ENCODE results near the gene DMD. TPM values are rescaled to one million over a fixed set of nuclear protein-coding genes. Genes with fewer than 3 reads are reported as not detected.
A peak's percentile ranks its signal among the peaks of the same experiment; 100 is the strongest.

Gene DMD
- total and polyA plus RNA-seq, 5 experiments from 2014 or later = 0.26 to 0.91 TPM; not detected in 3

GRCh38 chrX:32598707-32599106 is 612.6 kb downstream of the DMD start:
- POLR2A ChIA-PET = no interaction called here
- ATAC-seq (no peak), DNase-seq (no peak)
- peaks cover 0 to 4% (median 0%) of the 10 kb centered on the region in 3 donors for H3K36me3 Mint-ChIP-seq
- no peak overlapping the region for H3K27ac Mint-ChIP-seq
- no peak overlapping the region for H3K4me3 Mint-ChIP-seq
- no peaks in the 10 kb centered on the region for H3K27me3 Mint-ChIP-seq
- peaks cover 0 to 7% (median 0%) of the 10 kb centered on the region in 9 donors for H3K9me3 Mint-ChIP-seq
- no peaks in the 10 kb centered on the region for H3K4me1 Mint-ChIP-seq

- no peaks in the 10 kb centered on the region for H3K4me1 Mint-ChIP-seq
- no peak overlapping the region for H3K27ac Mint-ChIP-seq
- POLR2A ChIA-PET = no interaction called here
- no peaks in the 10 kb centered on the region for H3K27me3 Mint-ChIP-seq
- H3K4me3 Mint-ChIP-seq = no peak overlapping the region
- peaks cover 0 to 4% (median 0%) of the 10 kb centered on the region in 9 donors for H3K9me3 Mint-ChIP-seq
- DNase-seq (no peak), ATAC-seq (no peak)
- H3K36me3 Mint-ChIP-seq = peaks cover 0 to 4% (median 0%) of the 10 kb centered on the region in 3 donors
These were observed 613.6 kb downstream of the DMD start for GRCh38 chrX:32597777-32598176.

- Mint-ChIP-seq H3K9me3 (peaks cover 0 to 10% (median 1%) of the 10 kb centered on the region in 9 donors), H3K4me3 (no peak overlapping the region), H3K4me1 (no peaks in the 10 kb centered on the region), H3K36me3 (peaks cover 0 to 4% (median 0%) of the 10 kb centered on the region in 3 donors), H3K27me3 (no peaks in the 10 kb centered on the region), H3K27ac (no peak overlapping the region)
- DNase-seq (no peak), ATAC-seq (no peak)
- POLR2A ChIA-PET = no interaction called here
These were observed 618.6 kb downstream of the DMD start for GRCh38 chrX:32592786-32593185.

- POLR2A ChIA-PET = no interaction called here
- ATAC-seq = no peak
- H3K27ac Mint-ChIP-seq = no peak overlapping the region
- H3K36me3 Mint-ChIP-seq = no peaks in the 10 kb centered on the region
- no peaks in the 10 kb centered on the region for H3K4me1 Mint-ChIP-seq
- no peaks in the 10 kb centered on the region for H3K27me3 Mint-ChIP-seq
- H3K9me3 Mint-ChIP-seq = peaks cover 0 to 10% (median 1%) of the 10 kb centered on the region in 9 donors
- DNase-seq = no peak
- H3K4me3 Mint-ChIP-seq = no peak overlapping the region
These were observed 619.8 kb downstream of the DMD start for GRCh38 chrX:32591589-32591988.

- no peak for ATAC-seq
- Mint-ChIP-seq H3K27me3 (no peaks in the 10 kb centered on the region), H3K27ac (no peak overlapping the region), H3K4me1 (no peaks in the 10 kb centered on the region), H3K9me3 (peaks cover 0 to 3% (median 0%) of the 10 kb centered on the region in 9 donors), H3K36me3 (no peaks in the 10 kb centered on the region), H3K4me3 (no peak overlapping the region)
- POLR2A ChIA-PET = no interaction called here
- DNase-seq = no peak
These were observed 628.6 kb downstream of the DMD start for GRCh38 chrX:32582729-32583128.

- ATAC-seq (no peak), DNase-seq (no peak)
- peaks cover 0 to 4% (median 0%) of the 10 kb centered on the region in 9 donors for H3K9me3 Mint-ChIP-seq
- no peak overlapping the region for H3K27ac Mint-ChIP-seq
- POLR2A ChIA-PET = no interaction called here
- H3K4me3 Mint-ChIP-seq = no peak overlapping the region
- H3K36me3 Mint-ChIP-seq = no peaks in the 10 kb centered on the region
- H3K4me1 Mint-ChIP-seq = no peaks in the 10 kb centered on the region
- no peaks in the 10 kb centered on the region for H3K27me3 Mint-ChIP-seq
These were observed 634.5 kb downstream of the DMD start for GRCh38 chrX:32576885-32577284.

- H3K4me3 Mint-ChIP-seq = no peak overlapping the region
- H3K27me3 Mint-ChIP-seq = no peaks in the 10 kb centered on the region
- no peaks in the 10 kb centered on the region for H3K36me3 Mint-ChIP-seq
- H3K9me3 Mint-ChIP-seq = peaks cover 0 to 11% (median 0%) of the 10 kb centered on the region in 9 donors
- no peak for ATAC-seq
- no peaks in the 10 kb centered on the region for H3K4me1 Mint-ChIP-seq
- POLR2A ChIA-PET = no interaction called here
- H3K27ac Mint-ChIP-seq = no peak overlapping the region
- no peak for DNase-seq
These were observed 638.7 kb downstream of the DMD start for GRCh38 chrX:32572644-32573043.

- Mint-ChIP-seq H3K36me3 (no peaks in the 10 kb centered on the region), H3K27me3 (no peaks in the 10 kb centered on the region), H3K4me3 (no peak overlapping the region), H3K27ac (peak overlapping the region in 2 of 10 donors; percentile 14 to 53), H3K9me3 (peaks cover 0 to 11% (median 0%) of the 10 kb centered on the region in 9 donors), H3K4me1 (no peaks in the 10 kb centered on the region)
- DNase-seq = no peak
- ATAC-seq = no peak
- POLR2A ChIA-PET = no interaction called here
These were observed 639.8 kb downstream of the DMD start for GRCh38 chrX:32571579-32571978.

GRCh38 chrX:32562261-32562660 is 649.1 kb downstream of the DMD start:
- no peak overlapping the region for H3K27ac Mint-ChIP-seq
- H3K4me1 Mint-ChIP-seq = no peaks in the 10 kb centered on the region
- H3K9me3 Mint-ChIP-seq = peaks cover 0 to 6% (median 0%) of the 10 kb centered on the region in 9 donors
- no peaks in the 10 kb centered on the region for H3K27me3 Mint-ChIP-seq
- no peak for DNase-seq
- H3K4me3 Mint-ChIP-seq = no peak overlapping the region
- H3K36me3 Mint-ChIP-seq = no peaks in the 10 kb centered on the region
- POLR2A ChIA-PET = no interaction called here
- no peak for ATAC-seq

- Mint-ChIP-seq H3K9me3 (no peaks in the 10 kb centered on the region), H3K4me3 (no peak overlapping the region), H3K36me3 (no peaks in the 10 kb centered on the region), H3K4me1 (no peaks in the 10 kb centered on the region), H3K27ac (no peak overlapping the region), H3K27me3 (no peaks in the 10 kb centered on the region)
- DNase-seq = no peak
- POLR2A ChIA-PET = no interaction called here
- ATAC-seq = no peak
These were observed 666.2 kb downstream of the DMD start for GRCh38 chrX:32545101-32545500.

GRCh38 chrX:32538554-32538953 is 672.8 kb downstream of the DMD start:
- H3K36me3 Mint-ChIP-seq = no peaks in the 10 kb centered on the region
- ATAC-seq = no peak

GRCh38 chrX:32533848-32534247 is 677.5 kb downstream of the DMD start:
- no peaks in the 10 kb centered on the region for H3K27me3 Mint-ChIP-seq
- H3K4me3 Mint-ChIP-seq = no peak overlapping the region
- DNase-seq = no peak
- H3K36me3 Mint-ChIP-seq = no peaks in the 10 kb centered on the region
- no peaks in the 10 kb centered on the region for H3K9me3 Mint-ChIP-seq
- no peak overlapping the region for H3K27ac Mint-ChIP-seq
- H3K4me1 Mint-ChIP-seq = no peaks in the 10 kb centered on the region
- no peak for ATAC-seq
- POLR2A ChIA-PET = no interaction called here

More at GRCh38 chrX:32538554-32538953, 672.8 kb downstream of the DMD start:
- Mint-ChIP-seq H3K9me3 (no peaks in the 10 kb centered on the region), H3K27me3 (no peaks in the 10 kb centered on the region), H3K4me1 (no peaks in the 10 kb centered on the region), H3K27ac (no peak overlapping the region), H3K4me3 (no peak overlapping the region)
- POLR2A ChIA-PET = no interaction called here
- no peak for DNase-seq

- no peaks in the 10 kb centered on the region for H3K4me1 Mint-ChIP-seq
- DNase-seq = no peak
- no peaks in the 10 kb centered on the region for H3K9me3 Mint-ChIP-seq
- H3K27me3 Mint-ChIP-seq = no peaks in the 10 kb centered on the region
- H3K4me3 Mint-ChIP-seq = no peak overlapping the region
- no peaks in the 10 kb centered on the region for H3K36me3 Mint-ChIP-seq
- ATAC-seq = no peak
- H3K27ac Mint-ChIP-seq = no peak overlapping the region
- POLR2A ChIA-PET = no interaction called here
These were observed 679.1 kb downstream of the DMD start for GRCh38 chrX:32532262-32532661.

GRCh38 chrX:32530802-32531403 is 680.4 kb downstream of the DMD start:
- POLR2A ChIA-PET = no interaction called here
- peak overlapping the region in 4 of 10 donors; percentile 31 to 48 (median 40) for H3K4me3 Mint-ChIP-seq

More at GRCh38 chrX:32530802-32531403, 680.4 kb downstream of the DMD start:
- Mint-ChIP-seq H3K27ac (no peak overlapping the region), H3K4me1 (no peaks in the 10 kb centered on the region), H3K27me3 (no peaks in the 10 kb centered on the region), H3K9me3 (no peaks in the 10 kb centered on the region), H3K36me3 (no peaks in the 10 kb centered on the region)
- peak in 3 of 10 donors; percentile 5 to 15 (median 9) for DNase-seq
- no peak for ATAC-seq

Data from naive thymus-derived CD8-positive, alpha-beta T cell (primary cell).